ENCODE measurements around the gene NPM1. TPM values are rescaled to one million over a fixed set of nuclear protein-coding genes. Genes with fewer than 3 reads are reported as not detected.

NPM1 gene
- total RNA-seq, 2 experiments from 2014 or later, result 993 to 1,002 TPM

Small RNAs within 50 kb of the gene (microRNA-seq; reads per million reads assigned to microRNA genes)
- gene MIR3912, result 4.2 reads per million

Other genes starting within 250 kb of the NPM1 start
- gene TLX3, start 78.6 kb upstream of the NPM1 start, total RNA-seq, result not detected
- under 1 TPM in 1 of 2 experiments, not detected in 1; 0.25 TPM for gene FGF18, start 31.8 kb downstream of the NPM1 start, total RNA-seq